ENCODE results near the gene GTF2H3.
A peak's percentile ranks its signal among the peaks of the same experiment; 100 is the strongest.

GTF2H3 gene

DNA sequence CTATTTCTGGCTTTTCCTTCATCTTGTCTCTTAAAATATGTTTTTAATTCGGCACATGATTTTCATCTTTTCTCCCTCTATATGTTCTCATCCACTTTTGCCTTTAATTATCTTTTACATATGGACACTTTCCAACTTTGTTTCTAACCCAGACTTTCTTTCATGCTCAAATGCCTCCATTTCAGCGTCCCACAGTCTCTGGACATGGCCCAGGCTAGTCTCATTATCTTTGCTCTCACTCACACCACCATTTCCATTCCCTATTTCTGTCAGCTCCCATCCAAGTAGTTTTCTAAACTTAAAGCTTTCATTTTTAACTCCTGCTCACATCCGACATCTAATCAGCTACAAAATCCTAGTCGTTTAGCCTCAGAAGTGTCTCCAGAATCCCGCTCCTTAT, 14.8 kb downstream of the GTF2H3 start:
- DNase-seq = no peak

- no peak for DNase-seq
Observed at GRCh38 chr12:123654129-123654701, 20.6 kb downstream of the GTF2H3 start.

- DNase-seq = no peak
Observed at GRCh38 chr12:123655420-123655819, 21.8 kb downstream of the GTF2H3 start.

- DNase-seq = no peak
Observed at GRCh38 chr12:123656392-123656791, 22.8 kb downstream of the GTF2H3 start.

DNA sequence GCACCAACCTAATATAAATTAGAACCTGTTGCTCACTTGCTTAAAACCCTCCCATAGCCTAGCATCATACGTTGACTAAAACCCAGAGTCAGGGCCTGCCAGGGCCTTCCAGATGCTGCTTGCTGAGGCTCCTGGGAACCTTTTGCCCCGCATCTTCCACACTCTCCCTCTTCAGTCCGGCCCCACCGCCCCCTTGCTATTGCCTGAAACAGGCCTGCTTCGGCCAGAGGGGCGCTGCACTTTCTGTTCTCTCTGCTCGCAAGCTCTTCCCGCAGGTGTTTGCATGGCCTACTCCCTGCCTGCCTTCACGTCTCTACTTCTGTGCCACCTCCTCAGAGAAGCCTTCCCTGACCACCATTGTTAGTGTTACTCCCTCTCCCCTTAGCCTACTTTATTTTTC, 23.6 kb downstream of the GTF2H3 start:
- no peak for DNase-seq

DNA sequence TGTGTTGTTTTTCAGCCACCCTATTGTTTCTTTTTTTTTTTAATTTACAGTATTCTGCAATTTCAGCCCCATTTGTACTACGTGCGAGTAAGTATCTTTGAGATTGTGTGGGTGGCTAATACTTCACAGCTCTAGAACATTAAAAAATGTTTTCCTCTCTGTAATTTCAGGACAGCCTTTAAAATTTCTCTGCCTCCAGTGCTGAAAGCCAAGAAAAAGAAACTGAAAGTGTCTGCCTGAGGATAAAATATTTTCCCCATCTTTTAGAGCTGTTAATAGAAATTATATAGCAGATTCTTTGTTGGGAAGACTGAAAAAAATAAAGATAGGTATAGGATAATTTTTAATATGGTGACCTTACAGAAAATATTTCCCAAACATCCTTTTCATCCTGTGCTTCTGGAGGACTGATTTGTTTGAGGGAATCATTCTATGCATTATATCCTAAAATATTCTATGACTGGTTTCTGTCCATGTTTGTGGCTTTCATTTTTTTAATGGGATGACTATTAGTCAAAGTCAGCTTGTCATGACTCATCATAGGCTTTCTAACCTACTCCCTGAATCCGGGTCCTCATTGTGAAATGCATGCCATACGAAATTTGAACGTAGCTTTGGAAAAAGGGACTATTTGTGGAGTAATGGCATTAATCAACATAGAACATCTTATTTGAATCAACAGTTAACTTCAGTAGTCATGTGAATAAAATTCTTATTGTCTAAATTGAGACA, 26.5 kb downstream of the GTF2H3 start:
- DNase-seq = no peak

DNA sequence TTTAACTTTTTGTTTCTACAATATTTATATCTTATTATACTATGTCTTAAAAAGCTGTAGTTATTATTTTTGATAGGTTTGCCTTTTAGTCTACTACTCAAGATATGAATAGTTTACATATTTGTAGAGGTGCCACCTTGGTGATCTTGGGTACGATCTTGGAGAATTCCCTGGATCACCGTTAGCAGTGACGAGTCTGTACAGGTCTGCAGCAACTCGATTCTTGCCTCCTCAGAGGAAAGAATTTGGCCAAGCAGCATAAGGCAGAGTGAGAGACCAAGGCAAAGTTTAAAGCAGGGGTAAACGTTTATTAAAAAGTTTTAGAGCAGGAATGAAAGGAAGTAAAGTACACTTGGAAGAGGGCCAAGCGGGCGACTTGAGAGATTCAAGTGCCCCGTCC, 34.1 kb downstream of the GTF2H3 start:
- no peak for DNase-seq

GRCh38 chr12:123670882-123671728, 37.5 kb downstream of the GTF2H3 start, which contains the start of gene TCTN2:
Gene TCTN2, plus strand, starts transcription at chr12:123671113. Its CDS starts 128 bp downstream, at chr12:123671241.
- peak; percentile 93 for DNase-seq

DNA sequence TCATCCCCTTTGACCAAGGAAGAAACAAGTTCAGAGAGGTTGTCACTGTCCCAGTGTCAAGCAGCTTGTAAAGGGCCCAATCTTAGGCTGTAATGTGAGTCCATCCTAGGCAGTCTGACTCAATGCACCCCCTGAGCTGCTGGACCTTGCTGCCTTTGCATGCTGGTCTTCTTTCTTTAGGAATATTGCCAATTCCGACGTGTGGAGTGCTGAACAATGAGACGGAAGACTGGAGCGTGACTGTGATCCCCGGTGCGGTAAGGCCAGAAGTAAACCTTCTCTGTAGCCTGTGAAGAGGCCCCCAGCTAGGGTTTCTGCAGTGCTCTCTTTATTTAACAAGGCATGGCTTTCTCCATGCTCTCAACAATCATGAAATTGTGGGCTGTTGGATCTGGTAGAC, 38.2 kb downstream of the GTF2H3 start:
- DNase-seq = no peak

DNA sequence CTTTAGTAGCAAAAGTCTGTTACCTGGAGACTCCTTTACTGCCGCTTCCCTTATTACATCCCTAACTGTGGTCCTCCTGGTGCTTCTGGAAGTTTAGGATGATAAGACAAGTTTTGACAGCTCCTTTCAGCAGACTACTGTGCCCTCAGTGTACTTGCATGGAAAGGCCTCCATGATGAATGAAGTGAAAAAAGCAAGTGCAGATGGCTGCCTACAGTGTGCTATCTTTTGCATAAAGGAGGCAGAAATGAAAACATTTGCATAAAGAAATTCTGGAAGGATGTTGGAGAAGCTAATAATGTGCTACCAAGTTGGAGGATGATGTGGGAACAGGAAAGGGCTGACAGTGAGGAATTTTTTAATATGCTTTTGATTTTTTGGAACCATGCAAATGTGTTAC, 41.8 kb downstream of the GTF2H3 start:
- no peak for DNase-seq

- no peak for DNase-seq
Observed at GRCh38 chr12:123676616-123677320, 43.1 kb downstream of the GTF2H3 start.

GRCh38 chr12:123678981-123679380, 45.4 kb downstream of the GTF2H3 start:
- no peak for DNase-seq

DNA sequence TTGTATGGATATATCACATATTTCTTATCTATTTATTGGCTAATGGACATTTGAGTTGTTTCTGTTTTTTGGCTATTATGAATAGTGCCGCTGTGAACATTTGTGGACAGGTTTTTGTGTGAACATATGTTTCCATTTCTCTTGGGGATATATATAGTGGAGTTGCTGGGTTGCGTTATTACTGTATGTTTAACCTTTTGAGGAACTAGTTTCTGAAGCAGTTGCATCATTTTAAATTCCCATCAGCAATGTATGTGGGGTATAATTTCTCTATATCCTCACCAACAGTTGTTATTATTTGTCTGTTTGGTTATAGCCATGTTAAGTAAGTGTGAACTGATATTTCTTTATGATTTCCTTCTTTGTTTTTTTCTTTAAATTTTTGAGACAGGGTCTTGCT, 48.0 kb downstream of the GTF2H3 start:
- DNase-seq = no peak

DNA sequence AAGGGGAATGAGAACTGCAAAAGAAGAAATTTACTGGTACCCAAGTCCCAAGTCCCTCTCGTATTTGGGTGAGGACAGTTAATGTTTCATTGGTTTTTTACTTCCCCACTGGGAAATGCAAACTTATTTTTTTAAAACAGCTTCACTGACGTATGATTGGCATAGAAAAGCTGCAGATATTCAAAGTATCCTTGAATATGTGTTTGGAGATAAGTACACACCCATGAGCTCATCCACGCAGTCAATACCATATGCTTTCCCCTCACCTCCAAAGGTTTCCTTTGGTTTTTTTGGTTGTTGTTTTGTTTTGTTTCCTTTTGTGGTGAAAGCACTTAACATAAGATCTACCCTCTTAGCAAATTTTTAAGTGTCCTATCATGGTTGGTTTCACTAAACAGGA, 50.3 kb downstream of the GTF2H3 start:
- no peak for DNase-seq

DNA sequence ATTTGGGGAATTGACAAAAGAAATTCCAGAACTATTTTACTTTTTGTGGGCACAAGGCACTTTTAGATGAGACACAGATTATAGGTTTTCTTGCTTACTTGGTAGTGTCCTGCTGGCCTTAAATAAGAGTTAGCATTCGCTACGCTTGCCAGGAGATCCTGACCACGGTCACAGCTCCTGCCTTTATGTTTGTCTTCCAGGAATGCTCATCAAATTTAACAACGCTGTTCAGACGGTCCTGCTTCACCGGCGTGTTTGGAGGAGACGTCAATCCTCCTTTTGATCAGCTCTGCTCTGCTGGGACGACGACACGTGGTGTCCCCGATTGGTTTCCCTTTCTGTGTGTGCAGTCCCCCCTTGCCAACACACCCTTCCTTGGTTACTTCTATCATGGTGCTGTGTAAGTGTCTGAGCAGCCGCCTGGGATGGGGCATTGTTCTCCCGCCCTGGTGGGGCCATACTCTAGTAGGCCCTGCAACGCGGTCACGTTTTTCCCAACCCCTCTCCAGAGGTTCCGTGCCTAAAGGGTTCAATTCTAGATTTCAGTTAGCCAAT, 53.1 kb downstream of the GTF2H3 start:
- DNase-seq = no peak

GRCh38 chr12:123690191-123690840, 56.7 kb downstream of the GTF2H3 start:
- DNase-seq = no peak

- DNase-seq = no peak
Observed at GRCh38 chr12:123696207-123696606, 62.6 kb downstream of the GTF2H3 start.

- no peak for DNase-seq
Observed at GRCh38 chr12:123696646-123697045, 63.0 kb downstream of the GTF2H3 start.

DNA sequence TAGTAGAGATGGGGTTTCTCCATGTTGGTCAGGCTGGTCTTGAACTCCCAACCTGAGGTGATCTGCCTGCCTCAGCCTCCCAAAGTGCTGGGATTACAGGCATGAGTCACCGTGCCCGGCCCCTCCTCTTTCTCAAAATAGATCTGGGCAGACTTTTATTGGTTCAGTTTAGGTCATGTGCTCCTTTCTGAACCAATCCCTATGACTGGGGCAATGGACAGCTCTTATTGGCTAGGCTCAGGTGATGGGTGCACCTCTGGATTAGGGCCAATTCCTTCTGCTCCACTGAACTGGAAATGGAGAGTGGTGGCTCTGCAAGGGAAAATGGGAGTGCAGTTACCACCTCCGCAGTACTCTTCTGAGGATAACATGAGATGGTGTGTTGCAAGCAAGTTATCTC, 72.3 kb downstream of the GTF2H3 start:
- DNase-seq = no peak

GRCh38 chr12:123707466-123707865, 73.8 kb downstream of the GTF2H3 start:
- no peak for DNase-seq

Measured in activated T-cell treated with anti-CD3 and anti-CD28 coated beads, Interleukin-2, amount 50 U/mL, for 1 hour (primary cell).